ENCODE results near the gene PANK1. TPM values are rescaled to one million over a fixed set of nuclear protein-coding genes. Genes with fewer than 3 reads are reported as not detected.

Gene PANK1
- total RNA-seq, 1 donor from 2014 or later, result 16.7 TPM

DNA sequence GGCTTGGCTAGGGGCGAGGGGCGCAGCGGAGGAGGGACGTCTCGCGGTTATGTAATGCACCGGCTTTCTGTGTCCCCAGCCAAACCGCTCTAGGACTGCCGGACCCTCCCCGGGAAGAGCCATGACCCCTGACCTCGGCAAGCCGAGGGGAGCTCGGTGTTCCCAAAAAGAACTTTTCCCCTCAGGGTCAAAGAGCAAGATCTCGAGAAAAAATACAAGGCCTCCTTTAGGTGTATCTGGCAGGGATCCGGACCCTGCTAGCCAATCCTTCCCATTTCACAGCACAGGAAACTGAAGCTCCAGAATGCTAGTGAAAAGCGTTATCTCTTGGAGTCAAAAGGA is 109.1 kb downstream of the PANK1 start:
- H3K9me3 Mint-ChIP-seq (ENCODE audit: unreplicated experiment), result peaks cover 7% of the 10 kb centered on the region
- peaks cover 2% of the 10 kb centered on the region for H3K4me1 Mint-ChIP-seq (ENCODE audit: low read depth, unreplicated experiment)
- no peak for DNase-seq
- H3K36me3 Mint-ChIP-seq (ENCODE audit: unreplicated experiment), result peaks cover 3% of the 10 kb centered on the region
- H3K27me3 Mint-ChIP-seq (ENCODE audit: unreplicated experiment), result peaks cover 26% of the 10 kb centered on the region
- H3K4me3 Mint-ChIP-seq (ENCODE audit: unreplicated experiment), result peak overlapping the region; percentile 54
- H3K27ac Mint-ChIP-seq (ENCODE audit: unreplicated experiment), result no peak overlapping the region
- TF ChIP-seq, protein P1, sequence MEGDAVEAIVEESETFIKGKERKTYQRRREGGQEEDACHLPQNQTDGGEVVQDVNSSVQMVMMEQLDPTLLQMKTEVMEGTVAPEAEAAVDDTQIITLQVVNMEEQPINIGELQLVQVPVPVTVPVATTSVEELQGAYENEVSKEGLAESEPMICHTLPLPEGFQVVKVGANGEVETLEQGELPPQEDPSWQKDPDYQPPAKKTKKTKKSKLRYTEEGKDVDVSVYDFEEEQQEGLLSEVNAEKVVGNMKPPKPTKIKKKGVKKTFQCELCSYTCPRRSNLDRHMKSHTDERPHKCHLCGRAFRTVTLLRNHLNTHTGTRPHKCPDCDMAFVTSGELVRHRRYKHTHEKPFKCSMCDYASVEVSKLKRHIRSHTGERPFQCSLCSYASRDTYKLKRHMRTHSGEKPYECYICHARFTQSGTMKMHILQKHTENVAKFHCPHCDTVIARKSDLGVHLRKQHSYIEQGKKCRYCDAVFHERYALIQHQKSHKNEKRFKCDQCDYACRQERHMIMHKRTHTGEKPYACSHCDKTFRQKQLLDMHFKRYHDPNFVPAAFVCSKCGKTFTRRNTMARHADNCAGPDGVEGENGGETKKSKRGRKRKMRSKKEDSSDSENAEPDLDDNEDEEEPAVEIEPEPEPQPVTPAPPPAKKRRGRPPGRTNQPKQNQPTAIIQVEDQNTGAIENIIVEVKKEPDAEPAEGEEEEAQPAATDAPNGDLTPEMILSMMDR (IDR thresholded peaks at IDR 0.05; ENCODE audit: partially characterized antibody, unreplicated experiment), result no peak

DNA sequence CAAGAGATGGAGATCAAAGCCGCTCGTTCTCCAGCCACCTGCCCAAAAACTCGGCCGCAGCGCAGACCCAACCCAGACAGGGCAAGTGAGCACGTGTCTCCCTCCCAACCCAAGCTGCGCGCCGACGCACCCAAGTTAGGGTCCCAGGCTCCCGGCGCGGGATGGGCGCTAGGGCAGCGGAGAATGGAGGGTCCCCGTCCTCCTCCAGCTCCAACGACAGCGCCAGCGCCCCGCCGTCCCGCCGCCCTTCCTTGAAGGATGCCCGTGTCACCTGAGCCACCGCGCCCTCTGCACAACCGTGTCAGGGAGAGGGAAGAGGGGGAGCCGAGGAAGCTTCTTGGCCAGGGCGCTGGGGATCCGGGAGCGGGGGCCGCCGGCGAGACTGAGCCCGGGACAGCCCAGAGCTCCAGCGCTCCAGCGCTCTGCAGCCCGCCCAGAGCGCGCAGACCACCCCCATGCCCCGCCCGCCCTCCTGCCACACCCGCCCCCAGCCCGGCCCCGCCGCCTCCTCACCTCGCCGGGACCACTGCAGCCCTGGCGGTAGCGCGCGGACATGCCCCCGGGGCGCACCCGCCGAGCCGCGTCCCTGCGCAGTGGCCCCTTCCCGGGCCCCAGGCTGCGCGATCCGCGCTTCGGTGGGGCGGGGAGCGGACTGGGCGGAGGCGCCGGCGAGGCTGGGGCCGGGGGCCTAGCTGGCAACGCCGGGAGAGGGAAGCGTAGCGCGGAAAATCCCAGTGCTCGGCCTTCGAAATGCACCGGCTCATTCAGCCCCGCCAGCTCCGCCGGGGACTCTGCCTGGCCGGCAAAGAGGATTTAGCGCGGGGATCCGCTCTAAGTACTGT is 109.7 kb downstream of the PANK1 start, which contains the start of gene SLC16A12:
Gene SLC16A12 (minus strand): TSS at position 424 of the 842 bp plus-strand sequence. CDS start 73,016 bp downstream, outside the sequence.
- H3K27me3 Mint-ChIP-seq (ENCODE audit: unreplicated experiment), result peaks cover 26% of the 10 kb centered on the region
- peaks cover 7% of the 10 kb centered on the region for H3K9me3 Mint-ChIP-seq (ENCODE audit: unreplicated experiment)
- TF ChIP-seq, protein P1 (IDR thresholded peaks at IDR 0.05; ENCODE audit: partially characterized antibody, unreplicated experiment), result no peak
- H3K27ac Mint-ChIP-seq (ENCODE audit: unreplicated experiment), result no peak within 1 kb of the TSS
- peak within 1 kb of the TSS; percentile 83 for H3K4me3 Mint-ChIP-seq (ENCODE audit: unreplicated experiment)
- H3K4me1 Mint-ChIP-seq (ENCODE audit: low read depth, unreplicated experiment), result peaks cover 2% of the 10 kb centered on the region
- DNase-seq, result peak; percentile 66
- H3K36me3 Mint-ChIP-seq (ENCODE audit: unreplicated experiment), result peaks cover 3% of the 10 kb centered on the region

GRCh38 chr10:89534826-89535166 is 110.2 kb downstream of the PANK1 start:
- H3K27ac Mint-ChIP-seq (ENCODE audit: unreplicated experiment), result no peak overlapping the region
- TF ChIP-seq, protein P1 (IDR thresholded peaks at IDR 0.05; ENCODE audit: partially characterized antibody, unreplicated experiment), result no peak
- H3K4me1 Mint-ChIP-seq (ENCODE audit: low read depth, unreplicated experiment), result peaks cover 2% of the 10 kb centered on the region
- peaks cover 24% of the 10 kb centered on the region for H3K27me3 Mint-ChIP-seq (ENCODE audit: unreplicated experiment)
- DNase-seq, result no peak
- H3K4me3 Mint-ChIP-seq (ENCODE audit: unreplicated experiment), result peak overlapping the region; percentile 83
- peaks cover 3% of the 10 kb centered on the region for H3K36me3 Mint-ChIP-seq (ENCODE audit: unreplicated experiment)
- H3K9me3 Mint-ChIP-seq (ENCODE audit: unreplicated experiment), result peaks cover 7% of the 10 kb centered on the region

Small RNA genes within 50 kb of the gene (microRNA-seq; reads per million reads assigned to microRNA genes)
- 2,205 reads per million, percentile 93 among the genes with 10 or more reads in this experiment for gene MIR107 (ENCODE audit: unreplicated experiment)

Other genes starting within 250 kb of the PANK1 start
- 5.1 TPM for gene IFIT5, start 230.7 kb downstream of the PANK1 start, total RNA-seq (ENCODE audit: unreplicated experiment)
- not detected for gene SLC16A12, start 109.6 kb downstream of the PANK1 start, total RNA-seq (ENCODE audit: unreplicated experiment)
- gene KIF20B, start 56.3 kb upstream of the PANK1 start, total RNA-seq (ENCODE audit: unreplicated experiment), result 10.7 TPM

Measured in glutamatergic neuron (in vitro differentiated cells).